T-helper 2 cell treated with Interferon-gamma antibody and Interleukin-4, amounts not matched to agents 100 ng/mL and 5 ng/mL, for 36 hours (primary cell): ENCODE results near the gene KCNK18. TPM values are rescaled to one million over a fixed set of nuclear protein-coding genes. Genes with fewer than 3 reads are reported as not detected.
"Not testable (repeated sequence)": the region's sequence is repeated elsewhere in the genome, so short reads cannot be mapped to it uniquely, and the experiment has no call there.

Experiments used
- intact Hi-C: fragments of 100-400 bp; cut with micrococcal nuclease; formaldehyde crosslinking; loops from one replicate; pipeline ENCODE4 v1.15.1; 2023
- total RNA-seq: library from RNA; stranded (reverse); gene quantifications from 2 replicates; pipeline ENCODE4 v1.2.3, GENCODE V29; 2022

The KCNK18 gene
- total RNA-seq, 1 donor from 2014 or later = not detected

DNA sequence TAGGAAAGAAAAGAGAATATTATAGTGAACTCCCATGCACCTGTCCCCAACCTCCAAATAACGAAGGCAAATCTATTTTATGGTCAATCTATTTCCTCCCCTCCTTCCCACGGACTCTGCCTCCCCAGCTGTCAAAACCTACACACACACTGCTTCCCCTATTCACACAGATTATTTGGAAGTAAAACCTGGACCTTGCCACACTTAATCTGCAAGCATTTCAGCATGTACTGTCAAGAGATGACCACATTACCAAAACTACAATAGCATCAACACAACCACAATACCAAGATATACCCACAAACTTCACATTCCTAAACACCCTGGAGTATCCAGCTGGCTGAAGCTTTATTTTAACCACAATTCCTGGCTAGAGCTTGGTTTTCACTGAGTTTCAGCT, 27.8 kb upstream of the KCNK18 start:
- intact Hi-C loops = loop anchor here (5.0 kb wide), 1 partner anchor 162 kb away; the partner anchor contains the start of gene SHTN1

DNA sequence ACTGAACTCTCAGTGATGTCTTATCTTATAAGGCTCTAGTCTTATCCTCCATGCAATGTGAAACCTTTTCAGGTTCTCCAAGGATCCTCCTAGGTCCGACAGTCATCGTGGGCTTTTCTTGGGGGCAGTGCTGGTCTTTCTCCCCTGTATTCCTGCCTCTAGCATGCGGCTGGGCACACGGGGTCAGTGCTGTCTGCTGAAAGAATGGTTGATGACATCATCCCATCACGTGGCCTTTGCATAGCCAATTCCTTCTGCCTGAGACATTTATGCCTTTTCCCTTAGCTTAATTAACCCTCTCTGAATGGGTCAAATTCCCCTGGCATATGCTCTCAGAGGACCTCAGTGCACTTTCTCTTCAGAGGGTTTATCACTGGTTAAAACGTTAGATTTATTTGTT, 27.0 kb upstream of the KCNK18 start:
- intact Hi-C loops = no loop called here

DNA sequence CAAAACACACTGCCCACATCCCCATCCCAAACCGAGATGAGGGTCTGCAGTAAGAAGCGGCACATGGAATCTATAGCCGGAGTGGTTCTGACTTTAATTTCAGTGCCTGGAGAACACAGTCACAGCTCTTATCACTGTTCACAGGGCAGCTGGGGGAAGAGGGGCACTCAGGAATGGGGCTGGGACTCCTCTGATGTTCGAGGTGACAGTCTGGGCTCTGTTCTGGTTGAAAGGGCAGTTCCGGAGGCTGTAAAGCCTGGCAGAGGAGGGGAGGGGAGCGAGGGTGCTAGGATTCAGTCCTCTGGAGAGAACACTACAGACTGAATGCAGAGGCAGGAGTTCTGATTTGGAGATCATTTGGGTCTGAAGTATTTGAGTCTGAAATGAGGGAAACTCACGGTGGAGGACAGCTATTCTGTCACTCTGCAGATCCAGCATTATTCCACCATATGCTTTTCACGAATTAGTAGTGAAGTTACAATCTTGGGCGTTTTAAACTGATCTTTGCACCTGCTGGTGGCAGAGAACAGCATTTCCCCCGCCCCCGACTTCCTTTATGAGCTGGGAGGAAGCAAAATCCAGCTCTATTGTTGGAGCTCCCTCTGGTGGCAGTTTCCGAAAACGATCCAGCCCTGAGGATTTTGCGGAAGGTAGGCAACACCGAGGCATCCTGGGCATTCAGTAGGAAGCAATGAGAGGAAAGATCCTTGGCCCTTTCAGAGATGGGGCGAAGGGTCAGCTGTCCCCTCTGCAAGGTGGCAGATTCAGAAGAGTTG, 22.7 kb upstream of the KCNK18 start:
- intact Hi-C loops = loop anchor here (1.0 kb wide), 2 partner anchors 377 to 492 kb away; no protein-coding TSS in a partner anchor

DNA sequence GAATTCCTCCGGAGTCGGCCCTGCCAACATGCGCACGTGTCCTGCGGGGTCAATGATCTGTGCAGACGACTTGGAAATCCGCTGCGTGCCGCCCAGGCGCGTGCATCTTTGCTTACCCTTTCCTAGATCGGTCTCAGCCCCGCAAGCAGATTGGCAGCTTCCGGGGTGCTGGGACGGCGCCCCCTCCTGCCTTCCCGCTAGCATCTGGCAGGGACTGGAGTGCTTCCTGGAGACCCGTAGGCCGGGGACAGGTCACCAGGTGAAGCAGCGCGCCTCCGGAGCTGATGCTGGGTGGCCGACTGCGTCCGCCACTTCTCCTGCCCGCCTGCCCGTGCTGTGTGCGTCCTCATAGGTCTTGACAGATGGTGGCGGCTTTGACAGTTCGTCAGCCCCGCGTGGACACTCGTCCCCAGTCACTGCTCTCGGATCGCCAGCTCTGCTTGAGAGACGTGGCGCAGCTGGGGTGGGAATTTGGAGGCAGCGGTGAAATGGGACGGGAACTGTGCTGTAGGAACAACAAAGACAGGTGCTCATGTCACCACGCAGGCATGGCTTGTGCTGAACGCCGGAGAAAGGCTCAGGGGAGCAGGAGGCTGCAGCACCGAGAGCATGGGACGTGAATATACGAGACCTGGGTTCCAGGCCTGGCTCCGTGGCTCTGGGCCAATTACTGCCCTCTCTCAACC, 21.9 kb upstream of the KCNK18 start:
- intact Hi-C loops = loop anchor here (1.0 kb wide), 2 partner anchors 378 to 493 kb away; no protein-coding TSS in a partner anchor

DNA sequence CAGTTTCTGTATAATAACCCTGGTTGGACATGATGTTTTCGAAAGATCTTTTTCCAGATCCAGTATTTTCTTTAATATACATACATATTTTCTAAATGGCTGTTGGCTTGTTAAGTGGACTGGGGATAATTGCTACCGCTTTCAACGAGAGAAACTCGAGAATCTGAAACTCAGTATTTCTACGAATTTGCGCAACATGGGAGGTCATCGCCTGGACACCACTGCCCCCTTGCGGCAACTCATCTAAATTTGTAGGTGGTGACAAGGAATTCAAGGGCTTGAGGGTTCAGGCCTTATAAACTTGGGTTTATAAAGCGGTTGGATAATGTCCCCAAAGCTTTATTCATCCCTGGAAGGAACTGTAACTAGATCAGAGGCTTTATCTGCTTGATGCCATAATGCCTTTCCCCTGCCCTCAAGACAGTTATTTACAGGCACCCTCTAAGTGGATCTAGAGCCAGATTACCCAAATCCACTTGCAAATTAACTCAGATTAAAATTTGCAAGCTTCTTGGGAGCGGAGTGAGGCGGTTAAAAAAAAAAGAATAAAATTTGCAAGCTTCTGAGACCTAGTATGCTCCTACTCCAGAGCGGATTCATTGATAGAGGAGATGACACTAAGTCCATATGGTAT, 21.3 kb upstream of the KCNK18 start:
- intact Hi-C loops = loop anchor here (1.0 kb wide), 2 partner anchors 379 to 494 kb away; no protein-coding TSS in a partner anchor

DNA sequence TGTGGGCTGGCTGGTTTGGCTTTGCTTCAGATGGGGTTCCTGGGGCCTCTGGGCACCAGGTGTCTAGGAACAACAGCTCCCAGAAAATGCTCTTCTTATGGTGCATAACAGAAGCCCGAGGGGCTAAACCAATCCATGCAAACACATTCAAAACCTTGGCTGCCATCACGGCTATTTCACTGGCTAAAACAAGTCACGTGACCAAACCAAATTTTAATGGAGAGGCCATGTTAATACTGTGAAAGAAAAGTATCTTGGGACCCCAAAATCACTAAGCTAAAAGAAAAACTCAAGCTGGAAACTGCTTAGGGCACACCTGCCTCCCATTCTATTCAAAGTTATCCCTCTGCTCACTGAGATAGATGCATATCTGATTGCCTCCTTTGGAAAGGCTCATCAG, 19.1 kb upstream of the KCNK18 start:
- intact Hi-C loops = no loop called here

DNA sequence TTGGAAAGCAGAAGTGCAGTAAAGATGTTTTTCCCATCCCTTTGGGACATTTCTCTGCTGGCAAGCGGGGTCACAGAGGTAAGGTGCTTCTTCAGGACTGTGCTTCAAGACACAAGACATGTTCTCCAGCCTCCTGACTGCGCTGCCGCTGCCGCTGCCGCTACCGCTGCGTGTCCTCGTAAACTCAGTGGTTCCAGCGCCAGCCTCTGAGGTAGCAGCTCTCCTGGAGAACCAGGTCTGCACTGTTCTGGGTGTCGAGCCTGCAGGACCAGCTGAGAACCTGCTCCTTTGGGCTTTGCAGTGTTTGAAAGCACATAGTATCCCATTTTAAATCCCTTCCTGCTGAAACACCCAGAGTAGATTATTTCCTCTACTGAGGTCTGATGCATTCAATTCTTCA, 13.0 kb upstream of the KCNK18 start:
- intact Hi-C loops = no loop called here

DNA sequence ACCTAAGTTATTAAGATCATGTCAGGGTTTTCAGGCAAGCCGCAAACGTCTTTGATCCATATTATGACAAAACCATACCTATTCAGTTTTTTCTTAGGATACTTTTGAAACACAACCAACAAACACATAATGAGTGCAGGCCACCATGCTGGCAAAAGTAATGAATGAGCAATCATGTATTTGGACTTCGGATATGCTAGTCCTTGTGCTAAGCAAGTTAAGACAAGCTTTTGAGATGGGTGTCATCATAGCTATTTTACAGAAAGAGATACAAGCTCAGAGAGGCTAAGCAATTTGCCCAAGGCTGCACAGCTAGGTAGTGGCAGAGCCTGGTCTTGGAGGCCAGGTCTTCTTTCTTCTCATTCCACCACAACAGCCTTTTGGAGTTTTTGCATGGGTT, 12.5 kb upstream of the KCNK18 start:
- intact Hi-C loops = no loop called here

DNA sequence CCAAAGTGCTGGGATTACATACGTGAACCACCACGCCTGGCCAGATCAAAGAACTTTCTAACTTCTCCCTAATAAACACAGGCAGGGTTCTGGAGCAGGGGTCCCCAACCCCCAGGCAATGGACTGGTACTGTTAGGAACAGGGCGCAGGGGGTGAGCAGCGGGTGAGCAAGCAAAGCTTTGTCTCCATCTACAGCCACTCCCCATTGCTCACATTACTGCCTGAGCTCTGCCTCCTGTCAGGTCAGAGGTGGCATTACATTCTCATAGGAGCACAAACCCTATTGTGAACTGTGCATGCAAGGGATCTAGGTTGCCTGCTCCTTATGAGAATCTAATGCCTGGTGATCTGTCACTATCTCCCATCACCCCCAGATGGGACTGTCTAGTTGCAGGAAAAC, 11.5 kb upstream of the KCNK18 start:
- intact Hi-C loops = not testable (repeated sequence)

DNA sequence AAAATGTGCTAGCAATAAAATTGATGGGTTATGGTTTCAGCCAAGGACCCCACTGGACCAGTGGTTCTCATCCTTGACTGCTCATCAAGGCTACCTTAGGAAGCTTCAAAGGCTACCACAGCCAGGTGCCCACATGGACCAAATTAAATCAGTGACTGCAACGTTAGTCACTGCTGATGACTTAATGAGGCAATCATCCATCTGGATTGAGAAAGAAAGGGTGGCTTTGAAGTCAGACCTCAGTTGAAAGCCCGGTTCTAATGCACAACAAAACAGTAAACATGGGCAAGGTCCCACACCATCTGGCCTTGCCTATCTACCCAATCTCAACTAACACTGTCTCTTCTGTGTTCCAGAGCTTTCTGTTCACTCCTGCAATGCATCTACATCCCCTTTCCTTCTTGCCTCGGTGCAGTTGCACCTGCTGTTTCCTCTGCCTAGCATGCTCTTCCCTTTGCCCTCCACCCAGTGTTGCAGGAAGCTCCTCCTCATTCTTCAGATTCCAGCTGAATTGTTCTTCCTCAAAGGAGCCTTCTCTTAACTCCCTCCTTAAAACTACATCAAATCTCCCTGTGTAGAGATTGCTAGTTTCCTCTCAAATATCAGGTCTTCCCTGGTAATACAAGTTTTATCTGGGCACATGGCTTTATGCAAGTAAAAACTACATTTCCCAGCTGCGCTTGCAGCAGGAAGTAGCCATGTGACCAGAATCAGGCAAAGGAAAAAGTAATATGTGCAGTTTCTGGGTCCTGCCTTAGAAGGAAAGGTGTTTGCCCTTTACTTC, 10.3 kb upstream of the KCNK18 start:
- intact Hi-C loops = no loop called here

DNA sequence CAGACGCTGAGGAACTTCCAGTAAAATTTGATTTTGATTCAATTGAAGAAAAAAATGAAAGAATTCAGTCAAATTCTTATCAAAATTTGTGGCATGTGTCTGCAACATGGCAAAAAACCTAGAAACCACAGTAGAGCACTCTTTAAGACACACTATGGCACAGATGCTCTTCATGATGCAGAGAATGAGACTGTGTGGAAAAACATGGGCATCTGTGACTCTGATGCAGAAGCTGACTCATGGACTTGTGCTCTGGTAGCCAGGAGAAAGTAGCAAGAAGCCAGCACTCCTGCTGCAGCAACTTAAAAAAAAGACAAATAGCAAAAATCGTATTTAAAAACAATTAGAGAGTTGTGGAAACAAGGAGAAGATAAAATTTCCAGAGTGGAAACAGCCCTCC, 8.9 kb upstream of the KCNK18 start:
- intact Hi-C loops = no loop called here

DNA sequence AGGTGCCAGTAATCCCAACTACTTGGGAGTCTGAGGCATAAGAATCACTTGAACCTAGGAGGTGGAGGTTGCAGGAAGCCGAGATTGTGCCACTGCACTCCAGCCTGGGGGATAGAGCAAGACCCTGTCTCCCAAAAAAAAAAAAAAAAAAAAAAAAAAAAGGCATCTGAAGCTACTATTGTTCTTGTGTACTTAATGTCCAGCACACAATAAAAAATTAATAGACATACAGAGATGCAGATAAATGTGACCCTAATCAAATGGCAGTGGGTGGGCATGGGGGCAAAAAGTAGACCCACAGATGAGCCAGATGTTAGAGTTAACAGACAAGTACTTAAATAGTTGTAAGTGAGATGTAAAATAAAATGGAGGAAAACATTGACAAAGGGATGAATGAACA, 7.7 kb upstream of the KCNK18 start:
- intact Hi-C loops = no loop called here

DNA sequence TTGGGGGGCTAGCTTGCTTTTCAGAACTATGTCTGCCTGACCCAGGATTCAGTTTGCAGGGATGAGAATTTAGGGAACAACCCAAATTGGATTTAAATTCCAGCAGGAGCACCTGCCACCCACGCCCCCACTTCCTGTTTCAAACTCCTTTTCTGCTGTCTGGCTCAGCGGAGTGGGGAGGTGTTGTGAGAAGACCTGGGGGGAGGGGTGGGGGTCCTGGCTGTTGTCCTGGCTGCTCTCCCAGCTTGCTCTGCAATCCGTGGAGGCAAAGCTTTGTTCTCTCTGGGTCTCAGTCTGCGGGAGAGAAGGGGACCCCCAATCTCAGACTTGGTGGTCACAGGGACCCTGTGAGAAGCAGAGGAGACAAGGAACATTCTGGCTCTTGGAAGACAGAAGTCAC, 799 bp downstream of the KCNK18 start:
- intact Hi-C loops = no loop called here

DNA sequence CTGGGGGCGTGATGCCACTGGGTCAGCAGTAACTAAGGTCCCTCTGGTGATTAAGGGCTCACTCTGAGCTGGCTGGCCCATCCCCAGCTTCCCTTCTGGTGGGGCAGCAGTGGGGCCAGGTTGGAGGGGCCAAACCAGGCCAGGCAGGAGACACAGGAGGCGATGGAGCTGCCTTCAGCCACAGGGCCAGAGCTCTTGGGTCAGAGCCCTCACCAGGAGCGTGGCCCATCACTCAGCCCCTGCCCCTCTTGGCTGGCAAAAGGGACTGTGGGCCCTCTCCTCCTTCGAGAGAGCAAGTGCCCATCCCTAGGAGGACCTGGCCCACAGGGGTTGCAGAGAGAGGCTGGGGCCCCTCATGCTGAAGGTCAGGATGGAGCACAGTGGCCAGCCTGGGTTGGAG, 4.5 kb downstream of the KCNK18 start:
- intact Hi-C loops = no loop called here

DNA sequence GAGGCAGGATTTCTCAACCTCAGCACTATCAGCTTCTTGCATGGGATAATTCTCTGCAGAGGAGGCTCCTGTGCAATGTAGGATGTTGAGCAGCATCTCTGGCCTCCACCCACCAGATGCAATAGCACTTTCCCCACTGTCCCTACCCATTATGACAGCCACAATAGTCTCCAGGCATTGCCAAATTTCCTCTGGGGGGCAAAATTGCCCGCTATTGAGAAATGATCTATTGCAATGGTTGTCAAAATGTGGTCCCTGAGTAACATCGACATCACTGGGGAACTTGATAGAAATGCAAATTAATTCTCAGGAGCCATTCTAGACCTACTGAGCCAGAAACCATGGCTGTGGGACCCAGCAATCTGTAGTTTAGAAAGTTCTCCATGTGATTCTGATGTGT, 7.0 kb downstream of the KCNK18 start:
- intact Hi-C loops = no loop called here

DNA sequence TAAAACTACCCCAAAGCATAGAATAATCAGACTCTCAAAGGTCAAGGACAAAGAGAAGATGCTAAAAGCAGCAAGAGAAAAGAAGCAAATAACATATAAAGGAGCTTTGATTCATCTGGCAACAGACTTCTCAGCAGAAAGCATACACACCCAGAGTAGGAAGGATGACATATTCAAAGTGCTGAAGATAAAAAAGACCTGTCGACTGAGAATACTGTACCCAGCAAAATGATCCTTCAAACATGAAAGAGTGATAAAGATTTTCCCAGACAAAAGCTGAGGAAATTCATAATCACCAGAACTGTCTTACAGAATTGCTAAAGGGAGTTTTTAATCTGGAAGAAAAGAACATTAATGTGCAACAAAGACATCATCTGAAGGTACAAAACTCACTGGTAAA, 14.9 kb downstream of the KCNK18 start:
- intact Hi-C loops = loop anchor here (10.0 kb wide), 1 partner anchor 1033 kb away; no protein-coding TSS in a partner anchor

DNA sequence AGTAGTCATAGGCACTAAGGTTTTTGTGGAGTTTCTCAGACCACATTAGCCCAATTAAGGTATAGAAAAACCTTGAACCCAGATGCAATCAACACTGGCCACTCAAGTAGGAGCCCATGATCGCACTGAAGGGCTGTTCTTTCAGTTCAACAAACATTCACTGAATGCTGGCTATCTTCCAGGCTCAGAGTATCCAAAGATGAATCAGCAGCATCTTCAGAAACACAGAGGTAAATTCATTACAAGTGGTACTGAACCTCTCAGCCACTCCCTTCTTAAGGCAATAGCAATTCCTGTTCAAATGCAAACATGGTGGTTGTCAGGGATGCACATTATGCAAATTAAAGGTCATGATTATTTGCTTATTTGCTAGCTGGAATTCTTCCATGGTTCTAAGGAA, 17.1 kb downstream of the KCNK18 start:
- intact Hi-C loops = loop anchor here (10.0 kb wide), 1 partner anchor 1030 kb away; no protein-coding TSS in a partner anchor

DNA sequence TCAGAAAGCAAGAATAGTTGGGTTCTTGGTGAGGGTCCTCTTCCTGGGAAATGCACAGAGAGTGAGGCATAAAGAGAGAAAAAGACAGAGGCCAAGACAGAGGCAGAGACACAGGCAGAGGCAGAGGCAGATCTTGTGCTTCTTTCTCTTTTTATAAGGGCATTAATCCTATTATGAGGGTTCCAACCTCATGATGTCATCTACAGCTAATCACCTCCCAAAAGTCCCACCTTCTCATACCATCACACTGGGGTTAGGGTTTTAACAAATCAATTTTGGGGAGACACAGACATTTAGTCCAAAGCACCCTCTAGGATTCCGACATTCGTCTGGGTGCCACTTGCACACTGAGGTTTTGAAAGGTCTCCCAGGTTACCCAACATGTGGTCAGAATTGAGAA, 17.8 kb downstream of the KCNK18 start:
- intact Hi-C loops = loop anchor here (5.0 to 10.0 kb wide), 2 partner anchors 157 to 1030 kb away; no protein-coding TSS in a partner anchor

DNA sequence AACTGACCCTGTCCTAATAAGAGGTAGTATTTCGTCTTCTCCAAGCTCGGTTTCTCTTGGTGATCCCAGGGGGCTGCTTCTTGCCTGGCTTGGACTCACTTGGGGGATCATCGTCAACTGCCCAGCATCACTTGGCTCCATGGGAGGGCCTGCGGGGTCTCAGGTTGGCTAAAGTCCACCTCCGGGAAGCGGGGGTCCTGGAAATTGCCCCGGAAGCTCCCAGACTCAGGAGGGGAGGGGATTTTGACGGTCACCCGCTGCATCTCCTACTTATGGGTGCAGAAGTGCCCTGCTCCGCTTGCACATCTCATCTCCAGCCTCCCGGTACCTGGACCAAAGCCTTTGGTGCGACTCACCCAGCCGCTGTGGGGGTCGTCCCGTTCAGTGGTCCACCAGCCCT, 18.7 kb downstream of the KCNK18 start:
- intact Hi-C loops = loop anchor here (5.0 to 10.0 kb wide), 2 partner anchors 156 to 1029 kb away; no protein-coding TSS in a partner anchor

DNA sequence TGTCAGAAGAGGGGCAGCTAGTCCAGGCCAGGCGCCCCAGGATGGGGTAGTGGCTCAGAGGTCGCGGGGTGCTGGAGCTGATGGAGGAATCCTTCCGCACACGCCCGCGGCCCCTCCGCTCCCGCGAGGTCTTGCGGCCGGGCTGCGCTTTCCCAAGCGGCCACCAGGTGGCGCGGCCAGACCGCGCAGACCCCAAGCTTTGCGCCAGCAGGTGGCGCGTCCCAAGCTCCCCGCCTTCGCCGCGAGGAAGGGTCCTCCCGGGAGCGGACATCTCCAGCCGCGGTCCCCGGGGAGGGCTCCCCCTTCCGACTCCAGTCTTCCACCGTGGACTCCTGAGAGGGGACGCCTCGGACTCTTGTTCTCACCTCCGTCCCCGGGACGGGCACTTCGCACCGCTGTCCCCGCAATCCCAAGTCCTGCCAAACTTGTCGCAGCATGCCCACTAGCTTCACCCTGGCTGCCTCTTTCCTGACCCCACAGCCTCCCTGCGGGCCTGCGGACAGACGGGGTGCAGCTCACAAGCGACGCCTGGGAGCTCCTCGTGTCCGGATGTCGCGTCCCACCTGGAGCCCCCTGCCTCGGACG, 19.4 kb downstream of the KCNK18 start:
- intact Hi-C loops = loop anchor here (1.0 to 10.0 kb wide), 3 partner anchors 104 to 1028 kb away; no protein-coding TSS in a partner anchor
